ACC112 (cell line): Measurements from ENCODE around the gene ARRB2.
A peak's percentile ranks its signal among the peaks of the same experiment; 100 is the strongest.
"Not testable (repeated sequence)": the region's sequence is repeated elsewhere in the genome, so short reads cannot be mapped to it uniquely, and the experiment has no call there.

Experiments
- H2AFZ ChIP-seq: fragments of 200-600 bp; sonication (generic); one replicate; pipeline ENCODE4 v1.6.0; 2017; ENCODE audit warnings: antibody characterized with exemption, low read length; ENCODE audit not compliant: unreplicated experiment
- H3K27ac ChIP-seq: fragments of 200-600 bp; sonication (generic); 2 replicates; pipeline ENCODE4 v1.5.1; 2014; ENCODE audit warnings: low read depth, mild to moderate bottlenecking, antibody characterized with exemption, low read length, moderate library complexity
- H3K27me3 ChIP-seq: fragments of 200-600 bp; sonication (generic); 2 replicates; pipeline ENCODE4 v1.6.1; 2014; ENCODE audit warnings: mild to moderate bottlenecking, antibody characterized with exemption, low read length, moderate library complexity, mixed read lengths; ENCODE audit not compliant: insufficient read depth
- H3K36me3 ChIP-seq: fragments of 200-600 bp; sonication (generic); 2 replicates; pipeline ENCODE4 v1.6.1; 2016; ENCODE audit warnings: mild to moderate bottlenecking, antibody characterized with exemption, low read length, moderate library complexity, mixed read lengths; ENCODE audit not compliant: insufficient read depth
- H3K4me1 ChIP-seq: fragments of 200-600 bp; sonication (generic); one replicate; pipeline ENCODE4 v1.6.1; 2016; ENCODE audit warnings: low read length, mixed read lengths; ENCODE audit not compliant: insufficient read depth, unreplicated experiment, control insufficient read depth
- H3K4me3 ChIP-seq: fragments of 200-600 bp; sonication (generic); 2 replicates; pipeline ENCODE4 v1.5.1; 2014; ENCODE audit warnings: mild to moderate bottlenecking, low read depth, low read length
- H3K79me2 ChIP-seq: fragments of 200-600 bp; sonication (generic); one replicate; pipeline ENCODE4 v1.6.0; 2016; ENCODE audit warnings: low read length; ENCODE audit not compliant: control insufficient read depth, unreplicated experiment, insufficient read depth

The ARRB2 gene

GRCh38 chr17:4674685-4674998 is 35.8 kb upstream of the ARRB2 start:
- Histone ChIP-seq H3K79me2 (no peaks in the 10 kb centered on the region), H2AFZ (no peak overlapping the region), H3K4me3 (no peak overlapping the region), H3K4me1 (peaks cover 22% of the 10 kb centered on the region), H3K27me3 (no peaks in the 10 kb centered on the region), H3K36me3 (peaks cover 9% of the 10 kb centered on the region), H3K27ac (no peak overlapping the region)

- Histone ChIP-seq H2AFZ (no peak overlapping the region), H3K36me3 (peaks cover 5% of the 10 kb centered on the region; the same call in 1 of the 2 replicates), H3K27me3 (no peaks in the 10 kb centered on the region), H3K79me2 (no peaks in the 10 kb centered on the region), H3K4me1 (peaks cover 32% of the 10 kb centered on the region), H3K27ac (no peak overlapping the region), H3K4me3 (no peak overlapping the region)
These were observed 34.6 kb upstream of the ARRB2 start for GRCh38 chr17:4675791-4676190.

GRCh38 chr17:4676791-4677190 is 33.6 kb upstream of the ARRB2 start:
- Histone ChIP-seq H3K79me2 (no peaks in the 10 kb centered on the region), H3K27ac (no peak overlapping the region), H3K36me3 (no peaks in the 10 kb centered on the region), H2AFZ (no peak overlapping the region), H3K27me3 (no peaks in the 10 kb centered on the region), H3K4me3 (no peak overlapping the region), H3K4me1 (peaks cover 32% of the 10 kb centered on the region)

GRCh38 chr17:4678448-4679026 is 31.9 kb upstream of the ARRB2 start:
- Histone ChIP-seq H3K79me2 (no peaks in the 10 kb centered on the region), H3K36me3 (no peaks in the 10 kb centered on the region; the same call in 1 of the 2 replicates), H2AFZ (no peak overlapping the region), H3K4me3 (no peak overlapping the region), H3K27ac (peak overlapping the region; percentile 82), H3K4me1 (peaks cover 32% of the 10 kb centered on the region), H3K27me3 (no peaks in the 10 kb centered on the region)

- peaks cover 32% of the 10 kb centered on the region for H3K4me1 ChIP-seq
- peak overlapping the region; percentile 82 for H3K27ac ChIP-seq
- peak overlapping the region; percentile 17; the same call in 1 of the 2 replicates for H3K4me3 ChIP-seq
- H3K36me3 ChIP-seq = no peaks in the 10 kb centered on the region; the same call in 1 of the 2 replicates
- no peaks in the 10 kb centered on the region for H3K79me2 ChIP-seq
- no peak overlapping the region for H2AFZ ChIP-seq
- no peaks in the 10 kb centered on the region for H3K27me3 ChIP-seq
These were observed 30.8 kb upstream of the ARRB2 start for GRCh38 chr17:4679658-4680057.

- not testable (repeated sequence) for H3K36me3 ChIP-seq, H3K27ac ChIP-seq, H3K4me3 ChIP-seq, H3K27me3 ChIP-seq, H2AFZ ChIP-seq
- Histone ChIP-seq H3K79me2 (peaks cover 21% of the 10 kb centered on the region), H3K4me1 (peaks cover 19% of the 10 kb centered on the region)
These were observed 26.7 kb upstream of the ARRB2 start for GRCh38 chr17:4683739-4684138.

GRCh38 chr17:4689872-4690271 is 20.6 kb upstream of the ARRB2 start:
- H3K4me3 ChIP-seq, H3K27me3 ChIP-seq, H3K27ac ChIP-seq, H2AFZ ChIP-seq, H3K4me1 ChIP-seq: not testable (repeated sequence)
- H3K36me3 ChIP-seq = peaks cover 16% of the 10 kb centered on the region
- peaks cover 54% of the 10 kb centered on the region for H3K79me2 ChIP-seq

DNA sequence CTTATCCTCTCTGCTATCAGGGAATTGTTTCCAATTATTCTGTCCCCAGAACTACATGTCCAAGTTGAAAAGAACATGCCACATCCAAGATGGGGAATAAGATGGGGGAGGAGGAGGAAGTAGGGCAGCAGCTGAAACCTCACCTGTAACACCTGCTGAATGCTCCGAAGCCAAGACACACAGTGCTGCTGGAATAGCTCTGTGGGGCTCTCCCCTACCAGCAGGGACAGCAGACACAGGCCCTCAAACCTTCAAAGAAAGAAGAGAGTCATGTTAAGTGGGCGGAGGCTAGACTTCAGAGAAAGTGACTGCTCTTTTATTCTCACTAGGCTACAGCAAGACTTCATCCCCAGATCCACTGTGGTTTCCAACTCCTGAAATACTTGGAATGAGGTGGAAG is 19.7 kb upstream of the ARRB2 start:
- no peak overlapping the region for H2AFZ ChIP-seq
- peaks cover 48% of the 10 kb centered on the region for H3K79me2 ChIP-seq
- H3K4me3 ChIP-seq = no peak overlapping the region
- H3K4me1 ChIP-seq = no peaks in the 10 kb centered on the region
- no peaks in the 10 kb centered on the region for H3K27me3 ChIP-seq
- H3K36me3 ChIP-seq = peaks cover 16% of the 10 kb centered on the region
- no peak overlapping the region for H3K27ac ChIP-seq

GRCh38 chr17:4691686-4692085 is 18.7 kb upstream of the ARRB2 start:
- peaks cover 53% of the 10 kb centered on the region for H3K79me2 ChIP-seq
- no peaks in the 10 kb centered on the region for H3K4me1 ChIP-seq
- no peak overlapping the region for H3K27ac ChIP-seq
- H3K27me3 ChIP-seq = no peaks in the 10 kb centered on the region
- no peak overlapping the region for H3K4me3 ChIP-seq
- peaks cover 16% of the 10 kb centered on the region for H3K36me3 ChIP-seq
- H2AFZ ChIP-seq = no peak overlapping the region

GRCh38 chr17:4693416-4693815 is 17.0 kb upstream of the ARRB2 start:
- no peaks in the 10 kb centered on the region for H3K4me1 ChIP-seq
- H3K27me3 ChIP-seq = no peaks in the 10 kb centered on the region
- peaks cover 12% of the 10 kb centered on the region for H3K36me3 ChIP-seq
- no peak overlapping the region for H3K4me3 ChIP-seq
- H3K27ac ChIP-seq = no peak overlapping the region
- no peak overlapping the region for H2AFZ ChIP-seq
- H3K79me2 ChIP-seq = peaks cover 61% of the 10 kb centered on the region

DNA sequence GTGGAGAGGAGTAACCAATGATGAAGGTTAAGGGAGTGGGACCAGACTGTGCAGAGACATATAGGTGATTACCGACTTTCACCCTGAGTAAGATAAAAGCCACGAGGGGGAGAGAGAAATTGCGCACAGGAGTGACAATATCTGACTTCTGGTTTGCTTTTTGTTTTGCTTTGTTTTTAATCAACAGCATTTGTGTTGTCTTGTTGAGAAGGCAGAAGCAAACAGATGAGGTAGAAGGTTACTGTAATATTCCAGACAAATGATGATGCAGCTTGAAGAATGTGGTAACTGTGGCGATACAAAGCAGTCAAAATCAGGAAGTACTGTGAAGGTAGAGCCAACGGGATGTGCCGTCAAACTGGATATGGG is 14.0 kb upstream of the ARRB2 start:
- H3K27me3 ChIP-seq = no peaks in the 10 kb centered on the region

More for the DNA sequence above, 14.0 kb upstream of the ARRB2 start:
- Histone ChIP-seq H3K4me3 (no peak overlapping the region), H2AFZ (no peak overlapping the region), H3K4me1 (peaks cover 4% of the 10 kb centered on the region), H3K79me2 (peaks cover 67% of the 10 kb centered on the region), H3K36me3 (peaks cover 4% of the 10 kb centered on the region; the same call in 1 of the 2 replicates), H3K27ac (no peak overlapping the region)
